ENCODE measurements around the gene CDH8. TPM values are rescaled to one million over a fixed set of nuclear protein-coding genes. Genes with fewer than 3 reads are reported as not detected.
"Not testable (repeated sequence)": the region's sequence is repeated elsewhere in the genome, so short reads cannot be mapped to it uniquely, and the experiment has no call there.

CDH8 gene
- total RNA-seq, 2 experiments from 2014 or later = not detected

DNA sequence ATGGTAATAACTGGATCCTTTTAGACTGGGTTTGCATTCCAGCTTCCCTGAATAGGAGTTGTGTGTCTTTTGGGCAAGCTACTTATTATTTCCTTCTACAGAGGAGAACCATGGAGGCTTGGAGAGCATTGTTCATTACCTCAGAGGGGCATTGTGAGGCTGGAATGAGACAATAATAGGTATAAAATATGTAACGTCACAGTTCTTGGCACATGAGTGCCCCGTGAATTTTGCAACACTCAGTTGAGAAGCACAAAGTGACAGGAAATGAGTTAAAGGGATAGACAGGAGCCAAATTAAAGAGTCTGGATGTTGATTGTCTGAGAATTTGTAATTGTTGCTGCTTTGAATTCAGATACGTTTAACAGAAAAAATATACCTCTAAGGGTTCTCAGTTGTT, 92.2 kb downstream of the CDH8 start:
- Mint-ChIP-seq H3K4me1 (no peaks in the 10 kb centered on the region), H3K36me3 (ENCODE audit: low read depth) (no peaks in the 10 kb centered on the region), H3K27ac (no peak overlapping the region), H3K4me3 (no peak overlapping the region), H3K27me3 (no peaks in the 10 kb centered on the region), H3K9me3 (peaks cover 9% of the 10 kb centered on the region)
- ChIA-PET CTCF (no interaction called here), POLR2A (no interaction called here)
- no peak for DNase-seq

DNA sequence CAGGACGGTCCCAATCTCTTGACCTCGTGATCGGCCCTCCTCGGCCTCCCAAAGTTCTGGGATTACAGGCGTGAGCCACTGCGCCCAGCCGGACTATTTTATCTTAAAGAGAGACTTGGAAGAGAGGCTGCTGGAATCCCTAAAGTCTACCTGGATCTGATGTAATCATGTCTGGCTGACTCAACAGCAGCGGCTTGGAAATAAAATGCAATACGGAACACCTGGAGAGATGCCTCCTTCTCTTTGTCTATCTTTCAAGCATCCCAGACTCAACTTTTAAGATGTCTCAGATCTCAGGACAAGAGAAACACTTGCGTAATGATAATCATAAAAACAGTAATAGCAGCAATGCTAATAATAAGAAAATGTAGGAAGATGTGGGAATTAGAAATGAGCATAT, 95.6 kb downstream of the CDH8 start:
- H3K36me3 Mint-ChIP-seq (ENCODE audit: low read depth) = no peaks in the 10 kb centered on the region
- no peak overlapping the region for H3K4me3 Mint-ChIP-seq
- H3K27ac Mint-ChIP-seq = no peak overlapping the region
- no peaks in the 10 kb centered on the region for H3K4me1 Mint-ChIP-seq
- DNase-seq = no peak
- H3K9me3 Mint-ChIP-seq = no peaks in the 10 kb centered on the region
- ChIA-PET POLR2A (no interaction called here), CTCF (no interaction called here)
- no peaks in the 10 kb centered on the region for H3K27me3 Mint-ChIP-seq

DNA sequence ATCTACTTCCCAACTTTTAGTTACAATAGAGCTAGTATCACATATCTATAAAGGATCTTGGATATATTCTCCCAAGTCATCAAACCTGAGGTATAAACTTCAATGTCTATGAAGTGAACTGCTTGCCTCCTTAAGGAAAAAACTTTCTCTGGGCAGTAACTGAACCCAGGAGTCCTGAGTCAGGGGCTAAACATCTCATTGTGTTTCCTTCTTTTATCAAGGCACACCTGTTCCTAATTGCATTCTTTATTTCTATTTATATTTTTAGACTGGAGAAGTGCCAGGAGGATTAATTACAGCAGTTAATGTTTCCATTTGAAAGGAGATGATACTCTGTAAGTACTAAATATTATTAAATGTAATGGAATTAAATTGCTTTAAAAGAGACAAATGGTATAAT, 98.6 kb downstream of the CDH8 start:
- H3K9me3 Mint-ChIP-seq = no peaks in the 10 kb centered on the region
- ChIA-PET POLR2A (no interaction called here), CTCF (no interaction called here)
- no peak overlapping the region for H3K4me3 Mint-ChIP-seq
- no peak overlapping the region for H3K27ac Mint-ChIP-seq
- H3K4me1 Mint-ChIP-seq = no peaks in the 10 kb centered on the region
- no peak for DNase-seq
- H3K36me3 Mint-ChIP-seq (ENCODE audit: low read depth) = no peaks in the 10 kb centered on the region
- no peaks in the 10 kb centered on the region for H3K27me3 Mint-ChIP-seq

DNA sequence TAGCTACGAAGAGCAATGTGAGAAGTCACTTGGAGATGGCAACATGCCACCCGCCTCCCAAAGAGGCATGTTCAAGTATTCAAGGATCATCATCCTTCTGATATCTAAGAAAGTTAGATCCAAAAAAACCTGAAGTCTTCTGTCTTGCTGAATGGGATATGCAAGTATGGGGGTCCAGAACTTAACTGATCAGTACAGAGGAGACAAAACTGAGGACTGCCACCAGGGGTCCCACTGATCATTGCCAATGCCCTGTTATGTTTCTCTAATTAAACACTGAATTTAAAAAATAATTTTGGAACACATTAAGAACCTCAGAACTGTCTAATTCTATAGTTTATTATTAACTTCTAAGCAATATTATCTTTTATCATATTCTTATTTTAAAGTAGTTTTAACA, 99.7 kb downstream of the CDH8 start:
- no peak overlapping the region for H3K27ac Mint-ChIP-seq
- no peak for DNase-seq
- no peaks in the 10 kb centered on the region for H3K36me3 Mint-ChIP-seq (ENCODE audit: low read depth)
- POLR2A ChIA-PET = no interaction called here
- CTCF ChIA-PET = no interaction called here
- no peak overlapping the region for H3K4me3 Mint-ChIP-seq
- H3K27me3 Mint-ChIP-seq = no peaks in the 10 kb centered on the region
- peaks cover 2% of the 10 kb centered on the region for H3K9me3 Mint-ChIP-seq
- H3K4me1 Mint-ChIP-seq = no peaks in the 10 kb centered on the region

DNA sequence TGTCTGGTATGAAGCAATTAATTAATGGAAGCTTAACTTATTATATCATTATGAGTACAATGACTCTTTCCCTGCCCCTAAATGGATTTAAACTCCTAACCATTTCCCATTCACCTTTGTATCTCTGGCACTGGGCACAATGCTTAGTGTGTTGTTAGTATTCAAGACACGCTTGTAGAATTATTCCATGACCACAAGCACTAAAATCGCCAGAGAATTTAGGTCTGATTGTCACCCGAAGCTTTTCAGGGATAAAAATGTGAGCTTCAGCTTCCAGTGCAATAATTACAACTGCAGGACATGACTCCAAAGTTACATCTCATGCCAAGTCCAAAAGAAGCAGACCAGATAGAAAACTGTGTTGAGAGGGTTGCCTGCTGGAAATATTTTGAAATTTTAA, 101.6 kb downstream of the CDH8 start:
- CTCF ChIA-PET = interaction anchor here (0.5 kb wide), 1 partner anchor 11 kb away, joined by 6 read pairs; no protein-coding TSS in a partner anchor
- POLR2A ChIA-PET = no interaction called here
- peaks cover 3% of the 10 kb centered on the region for H3K9me3 Mint-ChIP-seq

DNA sequence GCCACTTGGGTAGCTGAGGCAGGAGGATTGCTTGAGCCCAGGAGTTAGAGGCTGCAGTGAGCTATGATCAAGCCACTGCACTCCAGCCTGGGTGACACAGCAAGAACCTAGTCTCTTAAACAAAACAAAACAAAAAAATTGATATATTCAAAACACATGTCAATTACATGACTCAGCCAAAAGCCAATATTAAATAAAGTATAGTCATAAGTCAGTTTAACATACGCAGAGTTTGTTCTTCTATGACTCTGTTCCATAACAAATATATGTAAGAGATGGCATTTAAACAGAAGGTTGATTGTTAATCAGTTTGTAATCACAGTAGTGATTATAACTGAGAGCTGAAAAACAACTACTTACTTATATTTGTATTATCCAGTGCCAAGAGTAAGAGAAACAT, 106.5 kb downstream of the CDH8 start:
- Mint-ChIP-seq H3K36me3 (ENCODE audit: low read depth) (no peaks in the 10 kb centered on the region), H3K9me3 (peaks cover 6% of the 10 kb centered on the region), H3K4me3 (no peak overlapping the region), H3K27me3 (no peaks in the 10 kb centered on the region), H3K27ac (no peak overlapping the region), H3K4me1 (no peaks in the 10 kb centered on the region)
- ChIA-PET CTCF (no interaction called here), POLR2A (no interaction called here)
- DNase-seq = no peak

More for the DNA sequence above, 101.6 kb downstream of the CDH8 start:
- Mint-ChIP-seq H3K4me3 (no peak overlapping the region), H3K4me1 (no peaks in the 10 kb centered on the region), H3K36me3 (ENCODE audit: low read depth) (no peaks in the 10 kb centered on the region), H3K27me3 (no peaks in the 10 kb centered on the region), H3K27ac (no peak overlapping the region)
- DNase-seq = no peak

DNA sequence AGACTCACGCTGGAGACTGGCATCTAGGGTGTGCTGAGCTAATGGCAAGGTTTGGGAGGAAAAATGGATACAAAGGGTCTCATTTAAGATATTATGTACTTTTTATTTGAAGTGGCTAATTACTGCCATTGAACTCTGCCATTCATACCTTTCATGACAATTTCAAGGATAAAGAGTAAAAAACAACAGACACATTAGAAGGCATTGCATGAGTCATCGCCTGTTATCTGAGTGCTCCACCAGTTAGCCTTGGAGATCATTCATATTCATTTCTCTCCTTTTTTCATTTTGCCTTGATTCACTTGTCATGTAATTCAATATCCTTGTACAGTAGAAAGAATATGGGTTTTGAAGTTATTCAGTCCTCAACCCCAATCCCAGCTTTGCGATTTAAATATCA, 109.5 kb downstream of the CDH8 start:
- CTCF ChIA-PET = no interaction called here
- Mint-ChIP-seq H3K27me3 (no peaks in the 10 kb centered on the region), H3K4me3 (no peak overlapping the region), H3K4me1 (no peaks in the 10 kb centered on the region), H3K9me3 (peaks cover 6% of the 10 kb centered on the region), H3K27ac (no peak overlapping the region), H3K36me3 (ENCODE audit: low read depth) (no peaks in the 10 kb centered on the region)
- POLR2A ChIA-PET = no interaction called here
- DNase-seq = no peak

DNA sequence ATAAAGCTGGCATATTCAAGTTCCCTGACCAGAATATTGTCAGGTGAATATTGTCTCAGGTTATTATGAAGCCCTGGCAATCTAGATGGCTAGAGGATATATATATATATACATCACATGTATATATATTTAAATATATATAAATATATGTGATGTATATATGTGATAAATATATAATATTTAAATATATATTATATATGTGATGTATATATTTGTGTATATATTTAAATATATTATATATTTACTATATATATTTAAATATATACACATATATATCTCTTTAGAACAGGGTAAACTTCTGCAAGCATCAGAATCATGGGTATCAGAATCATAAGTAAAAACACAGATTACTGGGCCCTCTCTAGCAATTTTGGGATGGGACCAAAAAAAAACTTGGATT, 112.6 kb downstream of the CDH8 start:
- ChIA-PET CTCF (no interaction called here), POLR2A (no interaction called here)
- Mint-ChIP-seq H3K27me3 (no peaks in the 10 kb centered on the region), H3K4me3 (no peak overlapping the region), H3K36me3 (ENCODE audit: low read depth) (no peaks in the 10 kb centered on the region), H3K9me3 (peaks cover 4% of the 10 kb centered on the region), H3K27ac (no peak overlapping the region), H3K4me1 (no peaks in the 10 kb centered on the region)
- DNase-seq = no peak

DNA sequence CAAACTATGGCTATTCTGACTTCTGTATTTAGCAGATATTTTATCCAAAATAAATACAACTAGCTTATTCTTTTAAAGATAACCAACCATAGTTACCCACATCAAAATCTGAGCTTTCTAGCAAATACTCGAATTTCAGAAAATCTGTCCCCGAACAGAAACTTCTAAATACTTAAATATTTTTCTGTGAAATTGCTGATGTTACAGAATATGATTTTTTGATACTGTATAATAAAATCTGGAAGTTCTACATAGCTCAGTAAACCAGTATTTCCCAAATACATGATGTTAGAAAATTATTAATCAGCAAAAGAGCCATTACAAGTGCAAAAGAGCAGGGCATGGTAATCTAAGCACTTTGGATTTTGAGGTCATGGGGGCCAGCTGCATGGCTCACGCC, 114.9 kb downstream of the CDH8 start:
- Mint-ChIP-seq H3K9me3 (peaks cover 8% of the 10 kb centered on the region), H3K4me3 (no peak overlapping the region)
- CTCF ChIA-PET = no interaction called here

DNA sequence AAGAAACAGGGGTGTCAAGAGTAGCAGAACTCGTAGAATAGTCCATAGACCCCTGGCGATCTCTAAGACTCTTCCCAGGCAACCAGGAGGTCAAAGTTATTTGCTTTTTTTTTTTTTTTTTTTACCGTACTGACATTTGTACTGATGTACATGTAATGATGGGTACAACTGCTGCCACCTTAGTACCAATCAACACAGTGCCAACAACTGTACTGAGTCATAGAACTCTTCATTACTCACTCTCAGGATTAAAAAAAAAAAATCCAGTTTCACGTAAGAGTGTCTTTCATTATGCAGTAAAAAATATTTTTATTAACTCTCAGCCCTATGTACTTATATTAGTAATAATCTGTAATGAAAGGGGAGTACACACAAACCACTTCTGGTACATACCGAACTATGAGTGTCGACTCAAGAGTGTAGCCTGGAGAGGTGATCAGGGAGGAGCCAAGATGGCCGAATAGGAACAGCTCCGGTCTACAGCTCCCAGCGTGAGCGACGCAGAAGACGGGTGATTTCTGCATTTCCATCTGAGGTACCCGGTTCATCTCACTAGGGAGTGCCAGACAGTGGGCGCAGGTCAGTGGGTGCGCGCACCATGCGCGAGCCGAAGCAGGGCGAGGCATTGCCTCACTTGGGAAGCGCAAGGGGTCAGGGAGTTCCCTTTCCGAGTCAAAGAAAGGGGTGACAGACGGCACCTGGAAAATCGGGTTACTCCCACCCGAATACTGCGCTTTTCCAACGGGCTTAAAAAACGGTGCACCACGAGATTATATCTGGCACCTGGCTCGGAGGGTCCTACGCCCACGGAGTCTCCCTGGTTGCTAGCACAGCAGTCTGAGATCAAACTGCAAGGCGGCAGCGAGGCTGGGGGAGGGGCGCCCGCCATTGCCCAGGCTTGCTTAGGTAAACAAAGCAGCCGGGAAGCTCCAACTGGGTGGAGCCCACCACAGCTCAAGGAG, 118.1 kb downstream of the CDH8 start:
- POLR2A ChIA-PET; H3K9me3 Mint-ChIP-seq; H3K4me1 Mint-ChIP-seq; H3K36me3 Mint-ChIP-seq (ENCODE audit: low read depth); H3K4me3 Mint-ChIP-seq; H3K27me3 Mint-ChIP-seq; H3K27ac Mint-ChIP-seq; CTCF ChIA-PET; DNase-seq: not testable (repeated sequence)

More for the DNA sequence above, 114.9 kb downstream of the CDH8 start:
- Mint-ChIP-seq H3K4me1 (no peaks in the 10 kb centered on the region), H3K36me3 (ENCODE audit: low read depth) (no peaks in the 10 kb centered on the region), H3K27me3 (no peaks in the 10 kb centered on the region), H3K27ac (no peak overlapping the region)
- POLR2A ChIA-PET = no interaction called here
- no peak for DNase-seq

DNA sequence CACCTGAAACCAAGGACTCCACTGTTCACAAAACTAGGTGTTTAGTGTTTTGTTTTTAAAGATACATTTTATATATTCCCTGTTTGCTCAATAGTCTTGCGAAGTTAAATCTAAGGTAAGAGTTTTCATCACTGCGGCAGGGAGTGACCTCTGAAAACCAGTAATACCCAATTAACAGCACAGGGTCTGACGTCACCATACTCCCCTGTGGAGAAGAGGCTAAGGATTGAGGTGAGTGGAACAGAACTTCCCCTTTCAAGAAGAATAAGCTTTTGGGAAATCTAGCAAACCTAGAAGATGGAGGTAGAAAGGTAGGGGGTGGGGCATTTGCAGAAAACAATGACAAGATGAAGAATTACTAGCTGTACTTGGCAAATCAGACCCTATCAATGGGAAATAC, 120.7 kb downstream of the CDH8 start:
- no peaks in the 10 kb centered on the region for H3K27me3 Mint-ChIP-seq
- no peak for DNase-seq
- no peak overlapping the region for H3K27ac Mint-ChIP-seq
- no peak overlapping the region for H3K4me3 Mint-ChIP-seq
- no peaks in the 10 kb centered on the region for H3K36me3 Mint-ChIP-seq (ENCODE audit: low read depth)
- H3K4me1 Mint-ChIP-seq = no peaks in the 10 kb centered on the region
- CTCF ChIA-PET = no interaction called here
- H3K9me3 Mint-ChIP-seq = peaks cover 8% of the 10 kb centered on the region
- POLR2A ChIA-PET = no interaction called here

DNA sequence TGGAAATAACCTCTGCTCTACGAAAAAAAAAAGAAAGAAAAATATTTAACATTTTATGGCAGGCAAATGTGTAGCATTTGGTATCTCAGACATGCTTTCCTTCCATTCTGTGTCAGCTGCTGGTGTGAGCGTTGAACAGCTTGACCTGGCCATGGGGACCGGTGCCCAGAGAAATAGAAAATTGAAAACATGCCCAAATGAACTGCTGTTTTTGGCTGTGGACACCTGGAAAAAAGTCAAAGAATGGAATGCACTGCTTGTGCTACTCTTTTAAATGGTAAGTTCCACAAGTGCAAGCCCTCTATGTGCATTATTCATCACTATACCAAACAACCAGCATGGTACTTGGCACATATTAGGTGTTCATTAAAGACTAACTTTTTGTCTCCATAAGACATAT, 127.2 kb downstream of the CDH8 start:
- Mint-ChIP-seq H3K36me3 (ENCODE audit: low read depth) (no peaks in the 10 kb centered on the region), H3K27me3 (no peaks in the 10 kb centered on the region), H3K9me3 (peaks cover 9% of the 10 kb centered on the region), H3K4me3 (no peak overlapping the region), H3K4me1 (no peaks in the 10 kb centered on the region), H3K27ac (no peak overlapping the region)
- POLR2A ChIA-PET = no interaction called here
- DNase-seq = no peak
- CTCF ChIA-PET = no interaction called here

DNA sequence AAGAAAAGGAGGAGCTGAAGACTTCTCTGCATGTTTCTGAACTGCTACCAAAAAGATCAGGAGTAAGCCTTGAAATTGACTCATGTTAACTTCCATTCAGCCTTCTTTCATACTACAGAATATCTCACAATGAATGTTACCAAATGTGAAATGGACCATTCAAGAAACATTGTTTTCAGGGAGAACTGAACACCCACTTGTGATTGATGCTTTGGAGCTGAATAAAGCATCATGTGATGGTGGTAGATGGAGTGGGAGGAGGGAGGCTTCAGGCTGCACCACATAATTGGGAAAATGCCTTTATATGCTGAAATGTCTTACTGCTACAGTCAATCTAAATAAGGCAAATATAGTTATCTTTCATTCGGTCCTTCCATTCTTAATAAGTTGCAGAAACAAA, 127.8 kb downstream of the CDH8 start:
- POLR2A ChIA-PET = no interaction called here

DNA sequence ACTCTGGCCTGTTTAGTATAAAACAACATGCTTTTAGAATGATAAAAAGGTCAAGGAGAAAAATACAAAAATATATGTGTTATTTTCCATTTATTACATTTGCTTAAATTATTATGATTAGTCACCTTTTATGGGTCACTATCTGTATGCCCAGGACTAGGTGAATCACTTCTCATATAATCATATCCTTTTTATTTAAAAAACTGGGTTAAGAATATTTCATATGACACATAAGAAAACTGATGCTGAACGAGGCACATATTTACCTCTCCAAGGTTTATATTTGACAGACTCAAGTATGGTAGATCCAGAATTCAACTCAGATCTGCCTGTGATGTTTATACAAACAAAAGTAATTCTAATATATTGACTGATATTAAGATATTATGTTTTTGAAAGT, 134.5 kb downstream of the CDH8 start:
- CTCF ChIA-PET = no interaction called here
- POLR2A ChIA-PET = no interaction called here
- no peak for DNase-seq
- H3K9me3 Mint-ChIP-seq = peaks cover 14% of the 10 kb centered on the region
- no peaks in the 10 kb centered on the region for H3K36me3 Mint-ChIP-seq (ENCODE audit: low read depth)
- no peaks in the 10 kb centered on the region for H3K27me3 Mint-ChIP-seq
- no peak overlapping the region for H3K4me3 Mint-ChIP-seq
- no peaks in the 10 kb centered on the region for H3K4me1 Mint-ChIP-seq
- no peak overlapping the region for H3K27ac Mint-ChIP-seq

More for the DNA sequence above, 127.8 kb downstream of the CDH8 start:
- H3K4me3 Mint-ChIP-seq = no peak overlapping the region
- H3K27ac Mint-ChIP-seq = no peak overlapping the region
- DNase-seq = no peak
- no peaks in the 10 kb centered on the region for H3K27me3 Mint-ChIP-seq
- no peaks in the 10 kb centered on the region for H3K4me1 Mint-ChIP-seq
- H3K9me3 Mint-ChIP-seq = peaks cover 9% of the 10 kb centered on the region
- no peaks in the 10 kb centered on the region for H3K36me3 Mint-ChIP-seq (ENCODE audit: low read depth)
- CTCF ChIA-PET = no interaction called here
